NCI-H2227 treated with DMSO at 0.1 percent for 48 hours (cell line): ENCODE measurements around the gene IFT88.

Experiments
- DNase-seq: peaks from one replicate; lab custom pipeline; 2025; lab: John Stamatoyannopoulos, UW

The IFT88 gene

DNA sequence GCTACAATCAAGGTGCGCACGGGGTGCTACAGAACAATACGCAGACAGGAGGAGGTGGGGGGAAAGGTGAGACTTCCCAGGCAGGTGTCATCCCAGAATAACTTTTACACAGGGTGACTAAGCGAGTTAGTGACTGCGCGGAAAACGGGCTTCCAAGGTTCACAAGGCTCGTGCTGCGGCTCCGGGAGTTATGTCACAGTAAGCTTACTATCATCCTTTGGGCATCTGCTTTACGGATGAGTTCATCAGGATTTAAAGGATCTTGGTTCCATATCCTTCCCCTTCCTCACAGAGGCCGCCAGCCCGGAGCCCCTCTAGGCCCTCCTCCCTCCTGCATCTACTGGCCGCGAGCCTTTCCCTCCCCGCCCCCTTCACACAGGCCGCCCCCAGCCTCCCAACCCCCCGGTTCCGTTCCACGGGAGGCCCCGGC lies 474 bp upstream of the IFT88 start:
- no peak for DNase-seq

GRCh38 chr13:20567881-20568528 lies 1.0 kb downstream of the IFT88 start:
- no peak for DNase-seq

GRCh38 chr13:20570517-20570916 lies 3.6 kb downstream of the IFT88 start:
- no peak for DNase-seq

DNA sequence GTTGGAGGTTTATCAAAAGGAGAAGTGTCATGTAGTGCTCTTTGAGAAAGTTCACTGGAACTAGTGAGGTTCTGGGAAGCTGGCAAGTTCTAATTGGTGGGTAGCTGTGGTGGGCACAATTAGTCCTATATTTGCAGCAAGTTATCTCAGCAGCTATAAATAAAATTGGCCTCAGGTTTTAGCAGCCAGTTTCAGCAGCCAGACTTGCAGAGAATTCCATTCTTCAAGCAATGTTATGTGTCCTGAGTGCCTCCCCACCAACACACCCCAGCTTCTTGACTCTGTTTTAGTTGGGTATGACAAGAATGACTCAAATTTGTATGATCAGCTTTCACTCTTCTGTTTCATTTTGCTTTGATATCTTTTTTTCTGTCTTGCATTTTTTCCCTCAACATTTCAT lies 4.7 kb downstream of the IFT88 start:
- no peak for DNase-seq

GRCh38 chr13:20573186-20573585 lies 6.2 kb downstream of the IFT88 start:
- no peak for DNase-seq

DNA sequence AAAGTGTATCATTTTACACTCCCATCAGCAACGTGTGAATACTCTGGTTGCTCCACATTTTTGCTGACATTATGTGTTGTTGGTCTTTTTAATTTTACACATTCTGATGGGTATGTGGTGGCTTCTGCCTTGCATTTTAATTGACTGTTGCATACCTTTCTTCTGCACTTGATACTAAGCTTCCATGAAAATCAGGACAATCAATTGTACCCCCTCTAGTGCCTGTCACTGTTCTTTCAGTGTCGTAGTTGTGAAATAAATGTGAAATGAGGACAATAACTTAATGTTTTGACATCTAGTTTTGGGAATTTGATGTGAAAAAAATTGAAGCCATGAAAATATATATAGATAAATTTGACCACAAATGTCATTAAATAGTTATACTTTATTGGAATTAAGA lies 6.7 kb downstream of the IFT88 start:
- DNase-seq: no peak

DNA sequence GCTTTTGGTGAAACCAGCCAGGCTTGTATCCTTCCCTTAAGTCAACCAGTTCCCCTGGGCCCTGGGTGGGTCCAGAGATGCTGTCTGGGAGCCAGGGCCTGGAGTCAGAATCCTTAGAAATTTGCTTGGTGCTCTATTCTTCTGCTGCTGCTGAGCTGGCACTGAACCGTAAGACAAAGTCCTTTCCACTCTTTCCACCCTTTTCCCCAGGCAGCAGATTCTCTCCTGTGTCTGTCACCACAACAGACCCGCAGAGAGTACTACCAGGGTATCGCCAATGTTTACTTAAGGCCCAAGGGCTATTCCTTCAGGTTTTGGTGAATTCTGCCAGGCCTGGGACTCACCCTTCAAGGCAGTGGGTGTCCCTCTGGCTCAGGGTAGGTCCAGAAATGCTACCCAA lies 12.2 kb downstream of the IFT88 start:
- DNase-seq: no peak

DNA sequence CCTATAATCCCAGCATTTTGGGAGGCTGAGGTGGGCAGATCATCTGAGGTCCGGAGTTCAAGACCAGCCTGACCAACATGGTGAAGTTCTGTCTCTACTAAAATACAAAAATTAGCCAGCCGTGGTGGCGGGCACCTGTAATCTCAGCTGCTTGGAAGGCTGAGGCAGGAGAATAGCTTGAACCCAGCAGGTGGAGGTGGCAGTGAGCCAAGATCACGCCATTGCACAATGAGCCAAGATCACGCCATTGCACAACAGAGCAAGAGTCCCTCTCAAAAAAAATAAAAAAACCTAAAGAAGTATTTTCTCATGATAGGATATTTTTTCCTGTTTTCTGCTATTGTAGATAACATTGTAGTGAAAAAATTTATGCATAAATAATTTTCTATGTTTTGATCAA lies 13.3 kb downstream of the IFT88 start:
- DNase-seq: no peak

DNA sequence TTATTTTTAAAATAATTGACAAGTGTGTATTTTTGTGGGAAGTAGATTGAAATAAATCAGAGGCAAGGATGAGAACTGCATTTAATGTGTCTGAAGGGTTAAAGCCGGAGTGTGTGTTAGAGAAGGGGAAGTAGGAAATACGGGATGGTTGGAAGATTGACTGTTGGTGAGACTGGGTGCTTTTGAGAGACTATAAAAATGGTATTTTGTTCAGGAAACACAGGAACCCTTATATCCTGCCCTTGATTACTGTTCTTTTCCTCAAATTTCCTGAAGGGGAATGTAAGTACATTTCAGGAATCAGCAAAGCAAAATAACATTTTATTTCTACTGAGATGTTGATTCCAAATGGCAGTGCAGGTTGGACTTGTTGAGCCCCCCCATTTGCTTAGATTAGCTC lies 15.1 kb downstream of the IFT88 start:
- no peak for DNase-seq

DNA sequence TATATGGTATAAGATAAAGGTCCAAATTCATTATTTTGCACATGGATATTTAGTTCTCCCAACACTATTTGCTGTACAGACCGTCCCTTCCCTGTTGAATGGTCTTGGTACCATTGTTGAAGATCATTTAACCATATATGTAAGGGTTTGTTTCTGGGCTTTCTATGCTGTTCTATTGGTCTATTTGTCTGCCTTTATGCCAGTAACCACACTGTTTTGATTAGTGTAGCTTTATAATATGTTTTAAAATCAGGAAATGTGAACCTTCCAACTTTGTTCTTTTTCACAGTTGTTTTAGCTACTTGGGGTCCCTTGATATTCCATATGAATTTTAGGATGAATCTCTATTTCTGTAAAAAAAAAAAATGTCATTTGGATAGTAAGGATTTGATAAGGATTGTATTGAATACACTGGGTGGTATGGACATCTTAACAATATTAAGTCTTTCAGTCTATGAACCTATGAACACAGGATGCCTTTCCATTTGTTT lies 16.9 kb downstream of the IFT88 start:
- DNase-seq: no peak

DNA sequence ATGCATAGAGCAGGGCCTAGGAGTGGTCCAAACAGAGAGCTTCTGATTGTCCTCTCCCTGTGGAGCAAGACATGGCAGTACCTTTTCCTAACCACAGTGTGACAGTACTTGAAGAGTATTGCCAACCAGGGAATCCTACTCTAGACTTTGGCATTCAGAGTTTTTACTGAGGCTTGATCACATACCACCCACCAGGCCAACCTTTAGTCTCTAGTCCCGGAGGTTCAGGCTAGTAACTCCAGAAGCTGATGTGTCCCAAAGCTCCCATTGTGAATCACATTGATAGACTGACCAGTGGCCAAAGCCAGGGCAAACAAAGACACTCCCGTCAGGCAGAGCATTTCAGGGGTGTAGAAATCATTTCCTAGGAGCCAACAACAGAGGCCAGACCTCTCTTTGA lies 18.4 kb downstream of the IFT88 start:
- DNase-seq: no peak

DNA sequence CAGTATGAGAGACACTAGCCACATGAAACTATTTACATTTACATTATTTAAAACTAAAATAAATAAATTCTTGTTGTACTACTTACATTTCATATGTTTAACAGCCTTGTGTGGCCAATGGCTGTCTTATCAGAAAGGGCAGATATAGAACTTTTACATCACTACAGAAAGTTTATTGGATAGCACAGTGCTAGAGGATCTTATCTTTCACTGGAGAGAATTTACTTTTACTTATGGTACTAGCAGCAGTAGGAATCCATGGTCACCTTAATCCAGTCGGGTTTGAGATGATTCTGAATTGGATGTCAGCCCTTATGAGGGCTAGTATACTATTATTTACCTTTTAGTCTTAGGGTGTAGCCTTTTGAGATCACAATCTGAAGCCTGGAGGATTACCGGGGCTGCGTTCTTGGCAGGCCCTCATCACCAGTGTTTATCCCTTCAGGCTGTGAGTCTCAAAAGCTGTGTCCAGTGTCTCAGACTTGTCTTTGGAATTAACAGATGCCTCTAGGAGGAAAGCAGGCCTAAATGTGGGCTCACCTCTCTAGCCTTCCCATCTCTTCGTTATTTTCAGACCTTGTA lies 21.7 kb downstream of the IFT88 start:
- no peak for DNase-seq

- DNase-seq: no peak
These were observed 23.6 kb downstream of the IFT88 start for GRCh38 chr13:20590561-20590960.

DNA sequence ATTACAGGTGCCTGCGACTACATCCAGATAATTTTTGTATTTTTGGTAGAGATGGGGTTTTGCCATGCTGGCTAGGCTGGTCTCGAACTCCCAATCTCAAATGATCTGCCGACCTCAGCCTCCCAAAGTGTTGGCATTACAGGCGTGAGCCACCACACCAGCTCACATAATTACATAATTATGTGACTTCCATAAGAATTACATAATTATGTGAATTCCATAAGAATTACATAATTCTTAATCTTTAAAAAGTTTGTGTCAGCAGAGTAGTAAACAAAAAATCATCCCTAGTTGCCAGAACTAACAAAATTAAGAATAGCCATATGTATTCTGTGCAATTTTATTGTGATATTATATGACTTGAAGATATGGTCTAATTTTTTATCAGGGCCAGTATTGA lies 25.6 kb downstream of the IFT88 start:
- DNase-seq: no peak

DNA sequence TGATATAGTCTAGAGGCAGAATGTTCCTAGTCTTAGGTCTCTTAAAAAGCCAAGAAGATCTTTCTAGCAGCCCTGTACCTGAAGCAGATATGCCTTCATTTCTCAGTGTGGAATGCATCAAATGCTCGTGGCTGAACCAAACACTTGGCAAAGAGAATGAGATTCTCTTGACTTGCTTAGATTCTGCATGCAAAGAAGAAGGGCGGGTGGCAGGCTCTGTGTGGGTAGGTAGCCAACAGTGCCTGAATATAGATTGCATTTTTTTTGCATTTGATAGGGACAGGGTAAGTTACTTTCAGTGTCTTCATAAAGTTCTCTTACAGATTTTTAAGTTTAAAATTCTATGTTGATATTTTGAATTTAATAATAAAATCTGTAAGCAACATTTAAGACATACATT lies 27.3 kb downstream of the IFT88 start:
- no peak for DNase-seq

- DNase-seq: no peak
These were observed 40.1 kb downstream of the IFT88 start for GRCh38 chr13:20607015-20607414.

DNA sequence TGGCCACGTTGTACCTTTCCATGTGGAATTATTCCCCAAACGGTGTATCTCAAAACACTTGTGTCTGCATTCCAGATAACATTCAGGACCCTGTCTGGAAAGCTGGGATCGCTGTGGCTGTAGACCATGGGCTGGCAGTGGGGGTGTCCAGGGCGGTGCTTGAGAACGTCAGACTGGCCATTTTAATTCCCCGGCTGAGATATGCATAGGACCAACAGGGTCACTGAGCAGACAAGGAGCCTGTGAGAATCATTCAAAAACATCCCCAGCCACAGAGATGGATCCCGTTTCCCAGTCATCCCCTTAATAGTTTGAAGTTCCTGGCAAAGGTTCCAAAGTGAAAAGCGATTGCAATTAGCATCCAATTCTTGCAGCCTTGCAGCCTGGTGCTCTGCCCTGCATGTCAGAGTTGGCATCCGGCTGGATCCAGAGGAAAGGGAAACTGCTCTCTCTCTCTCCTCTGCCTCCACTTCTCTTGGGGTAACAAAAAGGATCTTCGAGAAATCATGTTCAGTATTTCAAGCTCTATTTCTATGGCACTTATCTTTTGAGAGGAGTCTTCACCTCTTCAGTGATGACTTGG lies 41.6 kb downstream of the IFT88 start:
- no peak for DNase-seq

DNA sequence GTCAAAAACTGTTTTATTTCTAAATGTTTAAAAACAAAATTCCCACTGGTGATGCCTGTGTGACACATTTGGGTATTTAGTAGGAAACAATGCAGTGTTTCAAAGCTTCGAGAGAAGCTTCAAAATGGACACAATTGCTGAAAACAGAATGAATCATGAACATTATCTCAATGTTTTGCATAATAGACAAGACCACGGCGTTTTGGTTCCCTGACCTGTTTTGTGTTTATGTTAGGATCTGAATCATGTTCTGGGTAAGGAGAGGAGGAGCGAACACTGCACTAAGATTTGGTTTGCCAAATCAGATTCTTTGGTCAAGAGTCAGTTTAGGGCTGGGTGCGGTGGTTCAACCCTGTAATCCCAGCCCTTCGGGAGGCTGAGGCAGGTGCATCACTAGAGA lies 42.2 kb downstream of the IFT88 start:
- DNase-seq: no peak

- DNase-seq: no peak
These were observed 43.0 kb downstream of the IFT88 start for GRCh38 chr13:20610006-20610405.

GRCh38 chr13:20616059-20616797 lies 49.3 kb downstream of the IFT88 start:
- DNase-seq: no peak

DNA sequence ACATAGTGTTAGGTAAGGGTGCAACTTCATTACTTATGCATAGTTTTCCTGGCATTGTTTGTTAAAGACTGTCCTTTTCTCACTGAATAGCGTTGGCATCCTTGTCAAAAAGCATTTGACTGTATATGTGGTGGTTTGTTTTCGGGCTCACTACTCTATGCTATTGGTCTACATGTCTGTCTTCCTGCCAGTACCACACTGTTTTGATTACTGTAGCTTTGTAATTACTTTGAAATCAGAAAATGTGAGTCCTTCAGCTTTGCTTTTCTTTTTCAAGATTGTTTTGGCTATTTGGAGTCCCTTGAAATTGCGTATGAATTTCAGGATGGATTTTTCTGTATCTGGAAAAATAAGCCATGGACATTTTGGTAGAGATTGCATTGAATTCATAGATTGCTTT lies 56.0 kb downstream of the IFT88 start:
- DNase-seq: no peak

GRCh38 chr13:20624213-20624612 lies 57.3 kb downstream of the IFT88 start:
- no peak for DNase-seq

- DNase-seq: no peak
These were observed 66.8 kb downstream of the IFT88 start for GRCh38 chr13:20633802-20634201.
